Measurements from ENCODE around the gene EME1. TPM values are rescaled to one million over a fixed set of nuclear protein-coding genes. Genes with fewer than 3 reads are reported as not detected.

The EME1 gene
- polyA plus RNA-seq, 1 donor from 2014 or later = 5.4 TPM

DNA sequence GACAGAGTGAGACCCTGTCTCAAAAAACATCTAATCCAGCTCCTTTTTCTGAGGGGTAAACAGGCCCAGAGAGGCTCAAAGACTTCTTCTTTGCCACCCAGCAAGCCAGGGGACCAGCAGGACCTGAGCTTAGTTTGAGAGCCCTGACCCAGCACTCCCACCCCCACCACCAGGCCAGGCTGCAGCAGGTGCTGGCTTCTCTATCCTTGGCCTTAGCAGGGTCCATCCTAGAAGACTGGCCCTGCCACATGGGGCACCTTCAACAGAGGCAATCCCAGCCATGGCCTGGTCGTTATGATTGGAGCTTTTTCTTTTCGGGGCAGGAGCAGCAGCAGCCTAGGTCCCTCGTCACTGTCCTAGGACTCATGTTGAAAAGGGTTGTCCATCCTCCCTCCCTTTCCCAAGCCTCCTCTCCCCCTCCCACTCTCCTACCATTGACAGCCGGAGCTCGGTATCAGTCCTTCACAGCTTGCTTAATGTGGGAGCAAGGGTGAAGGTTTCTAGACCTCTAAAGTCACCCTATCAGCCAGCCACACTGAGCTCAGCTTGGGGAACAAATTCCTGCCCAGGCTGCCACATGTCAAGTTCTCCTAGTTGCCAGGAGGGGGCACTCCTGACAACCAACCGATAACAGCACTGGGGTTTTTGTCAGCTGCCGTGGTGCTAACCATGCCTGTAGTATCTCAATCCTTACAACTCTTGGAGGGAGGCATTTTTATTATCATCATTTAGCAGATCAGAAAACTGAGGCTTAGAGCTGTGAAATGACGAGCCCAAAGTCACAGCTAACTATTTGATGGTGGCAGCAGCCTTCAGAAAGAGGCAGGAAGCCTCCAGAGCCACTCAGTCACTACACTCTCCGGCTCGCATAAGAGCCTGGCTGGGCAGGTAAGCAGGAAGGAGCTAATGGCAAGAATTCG, 11.2 kb upstream of the EME1 start:
- TF ChIP-seq, protein P1, sequence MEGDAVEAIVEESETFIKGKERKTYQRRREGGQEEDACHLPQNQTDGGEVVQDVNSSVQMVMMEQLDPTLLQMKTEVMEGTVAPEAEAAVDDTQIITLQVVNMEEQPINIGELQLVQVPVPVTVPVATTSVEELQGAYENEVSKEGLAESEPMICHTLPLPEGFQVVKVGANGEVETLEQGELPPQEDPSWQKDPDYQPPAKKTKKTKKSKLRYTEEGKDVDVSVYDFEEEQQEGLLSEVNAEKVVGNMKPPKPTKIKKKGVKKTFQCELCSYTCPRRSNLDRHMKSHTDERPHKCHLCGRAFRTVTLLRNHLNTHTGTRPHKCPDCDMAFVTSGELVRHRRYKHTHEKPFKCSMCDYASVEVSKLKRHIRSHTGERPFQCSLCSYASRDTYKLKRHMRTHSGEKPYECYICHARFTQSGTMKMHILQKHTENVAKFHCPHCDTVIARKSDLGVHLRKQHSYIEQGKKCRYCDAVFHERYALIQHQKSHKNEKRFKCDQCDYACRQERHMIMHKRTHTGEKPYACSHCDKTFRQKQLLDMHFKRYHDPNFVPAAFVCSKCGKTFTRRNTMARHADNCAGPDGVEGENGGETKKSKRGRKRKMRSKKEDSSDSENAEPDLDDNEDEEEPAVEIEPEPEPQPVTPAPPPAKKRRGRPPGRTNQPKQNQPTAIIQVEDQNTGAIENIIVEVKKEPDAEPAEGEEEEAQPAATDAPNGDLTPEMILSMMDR (IDR thresholded peaks at IDR 0.05; ENCODE audit: poor library complexity, severe bottlenecking) = peak; percentile 59
- no peak for TF ChIP-seq POLR2AphosphoS5 (IDR thresholded peaks at IDR 0.05)
- Histone ChIP-seq H3F3A (ENCODE audit: insufficient read depth, low read length, poor library complexity, severe bottlenecking) (no peaks in the 10 kb centered on the region), H3K4me3 (ENCODE audit: low read length) (no peak overlapping the region), H3K36me3 (ENCODE audit: insufficient read depth, low read length) (no peaks in the 10 kb centered on the region), H3K9me3 (ENCODE audit: low read length) (no peaks in the 10 kb centered on the region), H3K4me2 (ENCODE audit: low read length) (no peak overlapping the region), H4K20me1 (ENCODE audit: insufficient read depth) (no peaks in the 10 kb centered on the region), H2AFZ (ENCODE audit: low read depth, low read length) (no peak overlapping the region), H3K9ac (ENCODE audit: low read length) (no peak overlapping the region), H3K79me2 (replicated peaks; ENCODE audit: insufficient read depth, low read length) (no peaks in the 10 kb centered on the region), H3K9me2 (ENCODE audit: insufficient read depth, low read length) (no peaks in the 10 kb centered on the region), H3K27me3 (ENCODE audit: insufficient read depth, low read depth, low read length) (no peaks in the 10 kb centered on the region), H3K27ac (ENCODE audit: low read length) (no peak overlapping the region)

DNA sequence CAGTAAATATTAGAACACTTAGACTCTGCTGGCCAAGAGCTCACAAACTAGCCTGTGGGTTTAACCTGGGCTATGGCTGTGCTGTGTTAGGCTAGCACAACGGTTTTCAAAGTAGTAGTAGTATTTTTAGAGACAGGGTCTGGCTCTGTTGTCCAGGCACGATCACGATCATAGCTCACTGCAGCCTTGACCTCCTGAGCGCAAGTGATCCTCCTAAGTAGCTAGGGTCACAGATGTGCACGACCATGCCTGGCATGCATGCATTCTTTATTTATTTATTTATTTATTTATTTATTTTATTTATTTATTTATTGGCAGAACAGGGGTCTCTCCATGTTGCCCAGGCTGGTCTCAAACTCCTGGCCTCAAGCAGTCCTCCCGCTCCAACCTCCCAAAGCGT, 10.4 kb upstream of the EME1 start:
- H3K4me2 ChIP-seq (ENCODE audit: low read length) = no peak overlapping the region
- TF ChIP-seq RAD21 (conservative IDR thresholded peaks at IDR 0.05) (no peak), EP300 (conservative IDR thresholded peaks at IDR 0.05; ENCODE audit: poor library complexity, severe bottlenecking) (no peak), EZH2 (IDR thresholded peaks at IDR 0.05; ENCODE audit: borderline replicate concordance, insufficient read depth, low read length, poor library complexity, severe bottlenecking) (no peak), POLR2AphosphoS5 (IDR thresholded peaks at IDR 0.05) (no peak), SMC3 (conservative IDR thresholded peaks at IDR 0.05; ENCODE audit: poor library complexity) (no peak), TAF1 (IDR thresholded peaks at IDR 0.05; ENCODE audit: low read depth) (no peak), MXI1 (conservative IDR thresholded peaks at IDR 0.05; ENCODE audit: poor library complexity, severe bottlenecking) (no peak)
- TF ChIP-seq, protein P1 (IDR thresholded peaks at IDR 0.05; ENCODE audit: poor library complexity, severe bottlenecking) = no peak
- TF ChIP-seq, protein P2, sequence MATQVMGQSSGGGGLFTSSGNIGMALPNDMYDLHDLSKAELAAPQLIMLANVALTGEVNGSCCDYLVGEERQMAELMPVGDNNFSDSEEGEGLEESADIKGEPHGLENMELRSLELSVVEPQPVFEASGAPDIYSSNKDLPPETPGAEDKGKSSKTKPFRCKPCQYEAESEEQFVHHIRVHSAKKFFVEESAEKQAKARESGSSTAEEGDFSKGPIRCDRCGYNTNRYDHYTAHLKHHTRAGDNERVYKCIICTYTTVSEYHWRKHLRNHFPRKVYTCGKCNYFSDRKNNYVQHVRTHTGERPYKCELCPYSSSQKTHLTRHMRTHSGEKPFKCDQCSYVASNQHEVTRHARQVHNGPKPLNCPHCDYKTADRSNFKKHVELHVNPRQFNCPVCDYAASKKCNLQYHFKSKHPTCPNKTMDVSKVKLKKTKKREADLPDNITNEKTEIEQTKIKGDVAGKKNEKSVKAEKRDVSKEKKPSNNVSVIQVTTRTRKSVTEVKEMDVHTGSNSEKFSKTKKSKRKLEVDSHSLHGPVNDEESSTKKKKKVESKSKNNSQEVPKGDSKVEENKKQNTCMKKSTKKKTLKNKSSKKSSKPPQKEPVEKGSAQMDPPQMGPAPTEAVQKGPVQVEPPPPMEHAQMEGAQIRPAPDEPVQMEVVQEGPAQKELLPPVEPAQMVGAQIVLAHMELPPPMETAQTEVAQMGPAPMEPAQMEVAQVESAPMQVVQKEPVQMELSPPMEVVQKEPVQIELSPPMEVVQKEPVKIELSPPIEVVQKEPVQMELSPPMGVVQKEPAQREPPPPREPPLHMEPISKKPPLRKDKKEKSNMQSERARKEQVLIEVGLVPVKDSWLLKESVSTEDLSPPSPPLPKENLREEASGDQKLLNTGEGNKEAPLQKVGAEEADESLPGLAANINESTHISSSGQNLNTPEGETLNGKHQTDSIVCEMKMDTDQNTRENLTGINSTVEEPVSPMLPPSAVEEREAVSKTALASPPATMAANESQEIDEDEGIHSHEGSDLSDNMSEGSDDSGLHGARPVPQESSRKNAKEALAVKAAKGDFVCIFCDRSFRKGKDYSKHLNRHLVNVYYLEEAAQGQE (IDR thresholded peaks at IDR 0.05; ENCODE audit: borderline replicate concordance) = no peak

More for the DNA sequence above, 10.4 kb upstream of the EME1 start:
- Histone ChIP-seq H2AFZ (ENCODE audit: low read depth, low read length) (no peak overlapping the region), H3K27ac (ENCODE audit: low read length) (no peak overlapping the region), H3F3A (ENCODE audit: insufficient read depth, low read length, poor library complexity, severe bottlenecking) (no peaks in the 10 kb centered on the region), H3K27me3 (ENCODE audit: insufficient read depth, low read depth, low read length) (no peaks in the 10 kb centered on the region), H3K9ac (ENCODE audit: low read length) (no peak overlapping the region), H3K9me3 (ENCODE audit: low read length) (no peaks in the 10 kb centered on the region), H3K79me2 (replicated peaks; ENCODE audit: insufficient read depth, low read length) (no peaks in the 10 kb centered on the region), H3K9me2 (ENCODE audit: insufficient read depth, low read length) (no peaks in the 10 kb centered on the region), H3K4me3 (ENCODE audit: low read length) (no peak overlapping the region), H4K20me1 (ENCODE audit: insufficient read depth) (no peaks in the 10 kb centered on the region), H3K36me3 (ENCODE audit: insufficient read depth, low read length) (no peaks in the 10 kb centered on the region)

All from neural cell (in vitro differentiated cells).